Measurements from ENCODE around the gene PMEPA1. TPM values are rescaled to one million over a fixed set of nuclear protein-coding genes. Genes with fewer than 3 reads are reported as not detected.

PMEPA1 gene
- total RNA-seq, 1 donor from 2014 or later: 7.4 TPM

DNA sequence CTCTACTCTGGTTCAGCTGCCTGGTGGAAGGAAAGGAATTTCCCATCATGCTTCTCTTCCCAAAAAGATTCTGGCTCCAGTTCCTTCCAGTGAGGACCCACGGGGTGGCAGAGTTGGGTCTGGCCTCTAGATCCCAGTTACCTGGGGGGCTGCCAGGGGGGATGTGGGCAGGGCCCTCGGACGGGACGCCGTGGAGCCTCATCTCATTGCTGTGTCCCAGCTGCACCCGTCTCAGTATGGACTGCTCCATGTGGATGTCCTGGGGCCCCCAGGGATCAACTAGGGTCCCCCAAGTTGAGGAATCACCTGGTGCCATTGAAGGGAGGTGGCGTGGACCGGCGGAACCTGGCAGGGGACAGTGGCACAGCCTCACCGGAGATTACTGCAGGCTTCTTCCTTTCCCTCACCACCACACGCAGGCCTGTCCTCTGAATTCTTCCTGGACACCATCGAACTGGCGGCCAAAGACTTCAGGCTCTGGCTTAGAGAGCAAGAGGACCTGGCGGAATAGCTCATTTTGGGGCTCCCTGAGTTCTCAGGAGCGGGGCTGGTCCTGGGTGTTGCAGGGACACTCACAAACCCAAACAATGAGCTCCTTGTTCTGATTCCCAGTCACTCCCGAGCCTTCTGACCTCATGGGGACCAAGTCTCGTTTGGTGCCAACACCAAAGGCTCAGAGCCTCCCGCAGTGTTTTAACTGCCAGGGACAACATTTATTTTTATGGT, 98.1 kb downstream of the PMEPA1 start:
- DNase-seq (ENCODE audit: low read depth): no peak

DNA sequence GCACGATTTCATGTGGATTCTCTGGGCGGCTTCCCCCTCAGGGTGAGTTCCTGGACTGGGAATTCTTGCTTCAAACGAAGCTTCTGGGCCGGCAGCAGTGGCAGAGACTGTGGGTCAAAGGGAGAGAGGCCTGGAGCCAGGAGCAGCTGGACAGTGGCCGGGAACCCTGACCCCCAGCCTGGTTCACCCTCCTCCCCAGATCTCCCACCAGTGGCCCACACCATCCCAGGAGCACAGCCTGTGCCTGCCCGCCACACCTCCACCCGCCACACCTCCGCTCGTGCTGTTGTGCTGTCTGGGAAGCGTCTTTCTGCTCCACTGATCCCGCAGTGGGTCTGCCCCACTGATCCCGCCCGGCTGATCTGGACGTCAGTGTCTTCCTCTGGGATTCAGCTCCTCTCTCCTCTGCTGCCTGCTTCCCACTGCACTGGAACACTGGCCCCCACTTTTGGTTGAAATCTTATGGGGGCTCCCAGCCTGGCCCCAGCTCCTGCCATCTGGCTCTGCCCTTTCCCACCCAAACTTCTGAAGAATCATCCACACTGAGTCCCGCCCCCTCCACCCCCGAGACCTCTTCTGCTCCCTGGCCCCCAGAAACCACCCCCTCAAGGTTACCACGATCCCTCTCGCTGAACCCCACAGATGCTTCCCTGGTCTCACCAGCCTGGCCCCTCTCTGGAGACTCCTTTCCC, 99.4 kb downstream of the PMEPA1 start:
- DNase-seq (ENCODE audit: low read depth): no peak

DNA sequence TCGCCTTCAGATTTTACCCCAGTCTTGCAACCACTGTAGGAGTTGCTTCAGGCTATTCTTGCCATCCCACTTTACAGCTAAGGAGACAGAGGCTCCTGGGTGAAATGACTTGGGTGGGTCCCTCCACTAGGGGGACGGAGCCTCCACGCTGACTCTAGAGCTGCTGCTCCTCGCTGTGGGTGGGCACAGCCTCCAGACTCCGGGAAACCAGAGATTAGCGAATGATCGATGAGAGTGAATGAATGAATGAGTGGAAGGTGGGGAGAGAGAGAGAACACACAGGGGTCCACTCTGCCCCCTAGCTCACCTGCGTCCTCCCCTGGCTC, 100.0 kb downstream of the PMEPA1 start:
- no peak for DNase-seq (ENCODE audit: low read depth)

DNA sequence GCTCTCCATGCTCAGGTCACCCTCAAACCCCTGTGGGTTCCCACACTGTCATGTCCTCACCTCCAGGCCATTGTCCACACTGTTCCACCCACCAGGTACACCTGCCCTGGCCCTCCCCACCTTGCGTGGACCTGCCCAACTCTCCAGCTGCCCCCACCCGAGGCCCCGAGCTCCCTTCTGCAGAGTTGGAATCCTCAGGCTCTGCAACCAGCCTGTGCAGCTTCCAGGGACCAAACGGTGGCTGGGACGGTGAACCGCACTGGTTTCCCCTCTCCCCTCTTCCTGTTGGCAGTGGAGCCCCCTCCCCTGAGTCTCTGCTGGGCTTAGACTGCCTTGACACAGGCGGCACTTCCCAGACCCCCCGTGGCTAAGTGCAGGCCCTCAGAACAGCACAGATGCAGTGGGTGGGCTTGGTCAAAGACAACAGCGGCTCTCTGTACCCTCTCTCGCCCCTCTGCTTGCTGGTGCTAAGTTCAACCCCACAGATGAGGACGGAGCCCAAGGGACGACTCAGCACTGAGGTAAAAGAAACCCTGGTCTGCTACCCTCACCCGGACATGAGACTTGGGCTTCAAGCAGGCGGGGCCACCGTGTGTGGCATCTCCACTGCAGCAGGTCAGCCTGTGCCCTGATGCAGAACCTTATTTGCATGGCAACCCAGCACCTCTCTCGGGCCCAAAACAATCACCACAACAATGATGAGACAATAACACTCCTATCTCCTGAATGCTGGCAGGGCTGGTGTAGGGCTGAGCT, 100.6 kb downstream of the PMEPA1 start:
- no peak for DNase-seq (ENCODE audit: low read depth)

DNA sequence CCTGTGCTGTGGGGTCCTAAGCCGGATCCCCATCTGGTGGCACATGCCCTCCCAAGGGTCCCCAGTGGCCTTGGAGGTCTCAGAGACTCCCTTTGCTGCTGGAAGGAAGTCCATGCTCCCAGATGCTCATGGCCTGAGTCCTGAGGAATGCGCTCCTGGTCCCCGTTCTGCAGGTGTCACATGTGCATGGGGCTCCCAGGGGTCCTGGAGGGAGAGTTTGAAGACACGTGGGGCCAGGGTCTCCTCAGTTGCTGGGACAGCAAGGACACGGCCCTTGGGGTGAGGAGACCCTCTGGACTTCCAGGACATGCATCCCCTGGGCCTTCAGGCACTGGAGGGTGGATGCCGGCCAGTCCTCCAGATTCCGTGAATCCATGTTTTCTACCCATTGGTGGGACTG, 101.3 kb downstream of the PMEPA1 start:
- DNase-seq (ENCODE audit: low read depth): no peak

DNA sequence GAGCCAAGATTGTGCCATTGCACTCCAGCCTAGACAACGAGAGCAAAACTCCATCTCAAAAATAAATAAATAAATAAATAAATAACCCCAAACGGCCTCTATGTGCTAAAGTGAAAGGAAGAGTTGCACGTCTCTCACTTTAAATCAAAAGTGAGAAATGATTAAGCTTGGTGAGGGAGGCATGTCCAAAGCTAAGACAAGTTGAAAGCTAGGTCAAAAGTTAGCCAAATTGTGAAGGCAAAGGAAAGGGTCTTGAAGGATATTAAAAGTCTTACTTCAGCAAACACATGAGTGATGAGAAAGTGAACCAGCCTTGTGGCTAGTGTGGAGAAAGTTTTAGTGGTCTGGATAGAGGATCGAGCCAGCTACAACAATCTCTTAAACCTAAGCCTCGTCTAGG, 103.9 kb downstream of the PMEPA1 start:
- no peak for DNase-seq (ENCODE audit: low read depth)

DNA sequence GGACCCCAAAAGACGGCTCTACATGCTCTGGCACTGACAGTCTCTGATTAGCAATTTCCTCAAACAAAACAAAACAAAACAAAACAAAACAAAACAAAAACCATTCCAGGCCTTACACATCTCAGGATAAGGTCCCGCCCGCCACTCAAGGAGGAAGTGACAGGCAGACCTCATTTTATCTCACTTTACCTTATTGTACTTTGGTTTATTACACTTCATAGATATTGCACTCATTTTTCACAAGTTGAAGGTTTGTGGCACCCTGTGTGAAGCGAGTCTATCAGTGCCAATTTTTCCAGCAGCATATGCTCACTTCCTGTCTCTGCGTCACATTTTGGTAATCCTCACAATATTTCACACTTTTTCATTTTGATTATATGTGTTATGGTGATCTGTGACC, 104.8 kb downstream of the PMEPA1 start:
- DNase-seq (ENCODE audit: low read depth): no peak

DNA sequence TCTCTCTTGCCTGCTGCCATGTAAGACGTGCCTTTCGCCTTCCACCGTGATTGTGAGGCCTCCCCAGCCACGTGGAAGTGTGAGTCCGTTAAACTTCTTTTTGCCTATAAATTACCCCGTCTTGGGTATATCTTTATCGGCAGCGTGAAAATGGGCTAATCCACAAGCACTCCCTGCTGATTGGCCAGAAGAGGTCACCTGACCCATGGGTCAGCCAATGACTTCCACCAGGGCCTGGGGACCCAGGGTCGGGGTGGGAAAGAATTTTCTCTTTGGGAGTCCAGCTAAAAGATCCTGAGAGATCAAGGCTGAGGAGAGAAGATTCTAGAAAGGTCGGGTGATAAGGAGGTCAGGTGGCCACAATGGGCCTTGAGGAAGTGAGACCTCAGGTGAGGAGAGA, 106.7 kb downstream of the PMEPA1 start:
- DNase-seq (ENCODE audit: low read depth): no peak

DNA sequence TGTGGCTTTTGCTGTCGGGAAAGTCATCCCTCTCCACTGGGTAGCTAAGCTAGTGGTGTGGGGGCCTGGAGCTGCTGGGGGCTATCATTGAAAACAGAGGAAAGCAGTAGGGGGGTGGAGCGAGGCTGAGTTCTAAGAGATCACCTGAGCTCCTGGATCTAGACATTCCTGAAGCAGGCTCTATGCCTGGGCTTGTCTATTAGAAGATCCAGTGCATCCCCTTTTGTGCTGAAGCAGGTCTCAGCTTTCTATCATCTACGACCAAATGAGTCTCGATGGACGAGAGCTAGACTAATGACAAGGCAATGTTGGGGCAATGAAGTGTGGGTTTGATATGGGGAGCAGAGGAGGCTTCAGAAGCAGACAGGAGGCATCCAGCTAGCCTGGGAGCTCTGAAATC, 108.1 kb downstream of the PMEPA1 start:
- no peak for DNase-seq (ENCODE audit: low read depth)

DNA sequence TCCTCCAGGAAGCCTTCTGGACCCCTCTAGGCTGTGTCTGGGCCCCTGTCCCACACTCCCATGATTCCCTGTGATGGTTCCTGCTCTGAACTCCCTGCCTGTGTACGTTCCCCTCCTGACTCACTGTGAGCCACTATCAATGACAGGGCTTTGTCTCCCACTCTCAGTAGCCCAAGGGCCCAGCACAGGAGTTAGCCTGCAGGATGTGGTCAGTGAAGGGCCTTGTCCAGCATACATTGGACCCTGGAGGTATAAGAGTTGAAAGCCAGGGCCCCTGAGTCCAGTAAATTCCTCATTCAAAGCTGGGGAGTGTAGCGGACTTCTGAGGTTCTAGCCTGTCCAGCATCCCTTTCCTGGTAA, 108.6 kb downstream of the PMEPA1 start:
- no peak for DNase-seq (ENCODE audit: low read depth)

DNA sequence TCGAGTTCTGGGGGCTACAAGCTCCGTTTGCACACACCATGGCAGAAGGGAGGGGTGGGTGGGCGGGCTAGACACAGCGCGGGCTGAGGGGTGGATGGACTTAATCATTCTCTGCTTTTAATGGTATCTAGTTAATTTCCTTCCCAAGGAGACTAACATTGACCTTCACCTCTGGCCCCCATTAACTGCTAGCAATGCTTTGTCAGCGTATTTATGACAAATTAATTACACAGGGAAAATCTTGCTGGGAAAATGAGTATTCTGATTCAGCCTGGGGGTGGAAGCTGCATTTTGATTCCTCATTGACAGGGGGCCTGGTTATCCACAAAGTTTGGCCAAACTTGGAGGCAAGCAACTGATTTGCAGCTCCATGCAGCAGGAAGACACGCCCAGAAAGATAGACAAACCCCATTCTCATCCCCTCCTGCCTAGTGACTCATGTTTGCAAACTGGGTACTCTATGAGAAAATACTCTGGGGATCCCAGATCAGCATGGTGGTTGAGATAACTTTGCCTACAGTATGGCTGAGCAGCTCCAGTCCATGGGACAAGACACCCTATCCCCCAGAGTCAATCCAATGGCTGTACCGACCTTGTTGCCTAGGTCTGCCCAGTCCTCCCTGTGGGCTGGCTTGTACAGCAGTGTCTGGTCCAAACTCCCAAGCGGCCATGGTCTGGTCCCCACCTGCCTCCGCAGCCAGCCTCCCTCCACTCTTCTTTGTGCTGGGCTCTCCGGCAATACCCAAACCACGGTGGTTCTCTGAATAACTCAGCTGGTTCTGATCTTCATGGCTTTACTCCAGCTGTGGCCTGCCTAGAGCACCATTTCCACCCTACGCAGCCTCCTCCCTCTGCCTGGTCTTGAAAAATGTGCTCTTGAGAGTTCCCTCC, 109.2 kb downstream of the PMEPA1 start:
- no peak for DNase-seq (ENCODE audit: low read depth)

DNA sequence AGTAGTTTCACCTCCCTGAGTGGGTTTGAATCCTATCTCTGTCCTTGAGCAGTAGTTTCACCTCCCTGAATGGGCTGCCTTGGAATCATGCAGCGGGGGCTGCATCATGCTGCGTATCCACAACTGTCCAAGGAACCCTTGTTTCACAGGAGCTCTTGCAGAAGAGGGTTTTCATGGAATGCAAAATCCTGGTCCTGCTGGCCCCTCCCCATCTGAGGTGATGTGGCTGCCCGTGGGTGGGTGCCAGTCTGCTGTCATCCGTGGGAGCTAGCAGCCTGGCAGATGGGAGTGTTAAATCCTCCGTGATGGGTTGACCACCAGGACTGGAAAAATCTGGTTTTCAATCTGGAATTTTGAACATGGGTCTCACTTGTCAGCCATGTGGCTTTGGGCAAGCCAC, 111.3 kb downstream of the PMEPA1 start:
- no peak for DNase-seq (ENCODE audit: low read depth)

Other genes with a start within 250 kb of the PMEPA1 start
- gene CTCFL, start 184.9 kb downstream of the PMEPA1 start, total RNA-seq: not detected in 2 replicates
- not detected in 2 replicates for gene PCK1, start 148.9 kb downstream of the PMEPA1 start, total RNA-seq
- gene ZBP1, start 89.6 kb downstream of the PMEPA1 start, total RNA-seq: 0.29 and 0.47 TPM in 2 replicates

All from myocyte (in vitro differentiated cells).